ENCODE data around the gene TTBK1. TPM values are rescaled to one million over a fixed set of nuclear protein-coding genes. Genes with fewer than 3 reads are reported as not detected.

The TTBK1 gene
- total RNA-seq, 2 experiments from 2014 or later: 0.09 to 0.11 TPM

DNA sequence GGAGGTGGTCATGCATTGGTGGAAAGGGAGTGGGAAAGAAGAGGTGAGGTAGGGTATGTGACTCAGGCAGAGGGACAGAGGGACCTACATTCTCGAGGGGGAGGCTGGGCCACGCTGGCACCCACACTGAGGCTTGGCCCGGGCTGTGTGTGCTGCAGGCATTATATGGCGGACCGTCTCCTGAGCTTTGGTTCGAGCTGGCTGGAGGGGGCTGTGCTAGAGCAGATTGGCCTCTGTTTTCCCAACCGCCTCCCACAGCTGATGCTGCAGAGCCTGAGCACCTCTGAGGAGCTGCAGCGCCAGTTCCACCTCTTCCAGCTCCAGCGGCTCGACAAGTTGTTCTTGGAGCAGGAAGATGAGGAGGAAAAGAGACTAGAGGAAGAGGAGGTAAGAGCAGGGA is 37.4 kb upstream of the TTBK1 start:
- ATAC-seq (no peak), DNase-seq (no peak)
- H3K4me3 Mint-ChIP-seq: no peak overlapping the region
- ChIA-PET CTCF (no interaction called here), POLR2A (interaction anchor here (0.9 to 1.6 kb wide), 3 partner anchors 14 to 298 kb away, joined by 3 to 4 read pairs (median 3); no protein-coding TSS in a partner anchor)
- H3K36me3 Mint-ChIP-seq (ENCODE audit: low read depth): peaks cover 8% of the 10 kb centered on the region
- no peaks in the 10 kb centered on the region for H3K9me3 Mint-ChIP-seq
- TF ChIP-seq, protein P1, sequence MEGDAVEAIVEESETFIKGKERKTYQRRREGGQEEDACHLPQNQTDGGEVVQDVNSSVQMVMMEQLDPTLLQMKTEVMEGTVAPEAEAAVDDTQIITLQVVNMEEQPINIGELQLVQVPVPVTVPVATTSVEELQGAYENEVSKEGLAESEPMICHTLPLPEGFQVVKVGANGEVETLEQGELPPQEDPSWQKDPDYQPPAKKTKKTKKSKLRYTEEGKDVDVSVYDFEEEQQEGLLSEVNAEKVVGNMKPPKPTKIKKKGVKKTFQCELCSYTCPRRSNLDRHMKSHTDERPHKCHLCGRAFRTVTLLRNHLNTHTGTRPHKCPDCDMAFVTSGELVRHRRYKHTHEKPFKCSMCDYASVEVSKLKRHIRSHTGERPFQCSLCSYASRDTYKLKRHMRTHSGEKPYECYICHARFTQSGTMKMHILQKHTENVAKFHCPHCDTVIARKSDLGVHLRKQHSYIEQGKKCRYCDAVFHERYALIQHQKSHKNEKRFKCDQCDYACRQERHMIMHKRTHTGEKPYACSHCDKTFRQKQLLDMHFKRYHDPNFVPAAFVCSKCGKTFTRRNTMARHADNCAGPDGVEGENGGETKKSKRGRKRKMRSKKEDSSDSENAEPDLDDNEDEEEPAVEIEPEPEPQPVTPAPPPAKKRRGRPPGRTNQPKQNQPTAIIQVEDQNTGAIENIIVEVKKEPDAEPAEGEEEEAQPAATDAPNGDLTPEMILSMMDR (IDR thresholded peaks at IDR 0.05): no peak
- H3K27me3 Mint-ChIP-seq: no peaks in the 10 kb centered on the region
- intact Hi-C loops (cut with micrococcal nuclease): no loop called here
- no peak overlapping the region for H3K27ac Mint-ChIP-seq
- H3K4me1 Mint-ChIP-seq (ENCODE audit: low read depth): no peaks in the 10 kb centered on the region

- Mint-ChIP-seq H3K27ac (peak overlapping the region; percentile 63), H3K4me3 (no peak overlapping the region)
- CTCF ChIA-PET: no interaction called here
These were observed 36.0 kb upstream of the TTBK1 start for GRCh38 chr6:43207286-43207685.

GRCh38 chr6:43211955-43212354 is 31.3 kb upstream of the TTBK1 start:
- peaks cover 9% of the 10 kb centered on the region for H3K36me3 Mint-ChIP-seq (ENCODE audit: low read depth)
- H3K9me3 Mint-ChIP-seq: no peaks in the 10 kb centered on the region
- TF ChIP-seq, protein P1 (IDR thresholded peaks at IDR 0.05): no peak
- intact Hi-C loops (cut with micrococcal nuclease): no loop called here
- no peak overlapping the region for H3K4me3 Mint-ChIP-seq
- no peak overlapping the region for H3K27ac Mint-ChIP-seq
- ChIA-PET POLR2A (interaction anchor here (1.2 to 1.4 kb wide), 3 partner anchors 12 to 30 kb away, joined by 3 to 6 read pairs (median 3); partner anchors contain the start of gene CUL9), CTCF (no interaction called here)
- ATAC-seq: no peak
- H3K4me1 Mint-ChIP-seq (ENCODE audit: low read depth): no peaks in the 10 kb centered on the region
- H3K27me3 Mint-ChIP-seq: no peaks in the 10 kb centered on the region
- DNase-seq: no peak

More at GRCh38 chr6:43207286-43207685, 36.0 kb upstream of the TTBK1 start:
- no peaks in the 10 kb centered on the region for H3K4me1 Mint-ChIP-seq (ENCODE audit: low read depth)
- intact Hi-C loops (cut with micrococcal nuclease): no loop called here
- H3K9me3 Mint-ChIP-seq: no peaks in the 10 kb centered on the region
- peaks cover 8% of the 10 kb centered on the region for H3K36me3 Mint-ChIP-seq (ENCODE audit: low read depth)
- no peak for ATAC-seq
- no peaks in the 10 kb centered on the region for H3K27me3 Mint-ChIP-seq
- TF ChIP-seq, protein P1 (IDR thresholded peaks at IDR 0.05): no peak
- no peak for DNase-seq
- POLR2A ChIA-PET: no interaction called here

DNA sequence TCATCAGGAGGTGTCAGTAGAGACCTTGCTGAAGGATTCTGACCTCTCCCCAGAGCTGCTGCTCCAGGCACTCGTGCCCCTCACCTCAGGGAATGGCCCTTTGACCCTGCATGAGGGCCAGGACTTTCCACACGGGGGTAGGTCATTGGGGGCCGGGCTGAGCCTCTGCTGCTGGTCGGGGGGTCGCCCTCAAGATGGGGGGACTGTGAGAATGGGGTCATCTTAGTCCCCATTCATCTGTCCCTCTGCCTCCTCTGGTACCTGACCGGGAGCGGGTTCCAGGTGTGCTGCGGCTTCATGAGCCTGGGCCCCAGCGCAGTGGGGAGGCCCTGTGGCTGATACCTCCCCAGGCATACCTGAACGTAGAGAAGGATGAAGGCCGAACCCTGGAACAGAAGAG is 29.9 kb upstream of the TTBK1 start:
- H3K27ac Mint-ChIP-seq: no peak overlapping the region
- no peaks in the 10 kb centered on the region for H3K27me3 Mint-ChIP-seq
- ChIA-PET CTCF (interaction anchor here (1.0 to 2.0 kb wide), 3 partner anchors 16 to 185 kb away, joined by 3 to 6 read pairs (median 3); partner anchors contain the start of gene DNPH1), POLR2A (interaction anchor here (0.7 to 1.4 kb wide), 4 partner anchors 11 to 156 kb away, joined by 3 to 6 read pairs (median 3); partner anchors contain the start of genes CUL9 and DNPH1)
- H3K36me3 Mint-ChIP-seq (ENCODE audit: low read depth): peaks cover 13% of the 10 kb centered on the region
- no peak for ATAC-seq
- intact Hi-C loops (cut with micrococcal nuclease): no loop called here
- H3K4me3 Mint-ChIP-seq: no peak overlapping the region
- DNase-seq: no peak
- no peaks in the 10 kb centered on the region for H3K9me3 Mint-ChIP-seq
- TF ChIP-seq, protein P1 (IDR thresholded peaks at IDR 0.05): no peak
- H3K4me1 Mint-ChIP-seq (ENCODE audit: low read depth): no peaks in the 10 kb centered on the region

GRCh38 chr6:43215066-43215465 is 28.2 kb upstream of the TTBK1 start:
- intact Hi-C loops (cut with micrococcal nuclease): no loop called here
- POLR2A ChIA-PET: interaction anchor here (1.8 to 2.3 kb wide), 2 partner anchors 9 to 13 kb away, joined by 8 to 9 read pairs; no protein-coding TSS in a partner anchor
- Mint-ChIP-seq H3K36me3 (ENCODE audit: low read depth) (peaks cover 18% of the 10 kb centered on the region), H3K4me3 (no peak overlapping the region), H3K27ac (no peak overlapping the region), H3K4me1 (ENCODE audit: low read depth) (no peaks in the 10 kb centered on the region), H3K27me3 (no peaks in the 10 kb centered on the region), H3K9me3 (no peaks in the 10 kb centered on the region)
- DNase-seq (no peak), ATAC-seq (no peak)
- CTCF ChIA-PET: interaction anchor here (0.9 kb wide), 1 partner anchor 14 kb away, joined by 3 read pairs; the partner anchor contains the start of gene DNPH1
- TF ChIP-seq, protein P1 (IDR thresholded peaks at IDR 0.05): no peak

All from activated CD8-positive, alpha-beta T cell treated with anti-CD3 and anti-CD28 coated beads for 36 hours (primary cell).